Spleen (tissue), 7 donors: ENCODE results near the gene KLHL8.

Experiments
- CTCF ChIP-seq, 11 experiments: fragments of 200-600 bp in 7 of 11; fragments of 450-650 bp in 4 of 11; sonication (generic) in 4 of 11; IDR thresholded peaks in 8 of 11; conservative IDR thresholded peaks in 3 of 11; 1 replicate in 7 of 11; 2 replicates in 4 of 11; pipeline versions ENCODE4 v1.4.0 to v1.8.0; 2016 to 2021; ENCODE audit warnings: antibody characterized with exemption in 11 of 11, inconsistent platforms in 4 of 11, mild to moderate bottlenecking in 1 of 11
- POLR2A ChIP-seq, 3 donors: fragments of 450-650 bp; IDR thresholded peaks; one replicate each; pipeline ENCODE4 v1.5.1; 2017; ENCODE audit warnings: antibody characterized with exemption in 3 of 3, mild to moderate bottlenecking in 1 of 3
- donor health status: DM: no; HTN: no; CAD: no; lungs with moderate emphysema.
- donor health status: DM: no; HTN: no; CAD: no.
- donor health status: DM: no; HTN: no; CAD: no.

- no peak for TF ChIP-seq CTCF (IDR thresholded peaks at IDR 0.05 in 8 of 11, conservative IDR thresholded peaks at IDR 0.05 in 3 of 11)
- TF ChIP-seq POLR2A (IDR thresholded peaks at IDR 0.05), result no peak
Observed at GRCh38 chr4:87117051-87117731, 103.2 kb downstream of the KLHL8 start.
